Activated T-helper 1 cell treated with Interleukin-2 at 50 U/mL for 16 hours (primary cell): ENCODE measurements around the gene KDM4C.
"Not testable (repeated sequence)": the region's sequence is repeated elsewhere in the genome, so short reads cannot be mapped to it uniquely, and the experiment has no call there.

Experiments
- DNase-seq: peaks from one replicate; pipeline ENCODE4 v3.0.0-alpha.2; 2020; ENCODE audit warnings: low read depth

KDM4C gene

GRCh38 chr9:6977761-6978160 is 220.0 kb downstream of the KDM4C start:
- DNase-seq: no peak

GRCh38 chr9:6978591-6978990 is 220.8 kb downstream of the KDM4C start:
- DNase-seq: no peak

- DNase-seq: no peak
Observed at GRCh38 chr9:6984941-6985578, 227.3 kb downstream of the KDM4C start.

- DNase-seq: no peak
Observed at GRCh38 chr9:6986141-6986815, 228.5 kb downstream of the KDM4C start.

- DNase-seq: no peak
Observed at GRCh38 chr9:6987381-6987780, 229.6 kb downstream of the KDM4C start.

- DNase-seq: no peak
Observed at GRCh38 chr9:6991418-6991817, 233.6 kb downstream of the KDM4C start.

- DNase-seq: no peak
Observed at GRCh38 chr9:6996061-6996854, 238.5 kb downstream of the KDM4C start.

GRCh38 chr9:6997330-6997729 is 239.6 kb downstream of the KDM4C start:
- no peak for DNase-seq

GRCh38 chr9:6999794-7000193 is 242.0 kb downstream of the KDM4C start:
- no peak for DNase-seq

GRCh38 chr9:7001571-7001970 is 243.8 kb downstream of the KDM4C start:
- DNase-seq: no peak

GRCh38 chr9:7003861-7004260 is 246.1 kb downstream of the KDM4C start:
- DNase-seq: no peak

GRCh38 chr9:7006417-7006816 is 248.6 kb downstream of the KDM4C start:
- DNase-seq: no peak

- DNase-seq: no peak
Observed at GRCh38 chr9:7008411-7008810, 250.6 kb downstream of the KDM4C start.

- DNase-seq: no peak
Observed at GRCh38 chr9:7009065-7009464, 251.3 kb downstream of the KDM4C start.

GRCh38 chr9:7011395-7012067 is 253.8 kb downstream of the KDM4C start:
- DNase-seq: no peak

GRCh38 chr9:7027996-7028395 is 270.2 kb downstream of the KDM4C start:
- DNase-seq: no peak

GRCh38 chr9:7028591-7028990 is 270.8 kb downstream of the KDM4C start:
- no peak for DNase-seq

- not testable (repeated sequence) for DNase-seq
Observed at GRCh38 chr9:7030943-7031342, 273.2 kb downstream of the KDM4C start.

- DNase-seq: no peak
Observed at GRCh38 chr9:7033076-7034045, 275.6 kb downstream of the KDM4C start.

- DNase-seq: no peak
Observed at GRCh38 chr9:7037176-7037575, 279.4 kb downstream of the KDM4C start.

- no peak for DNase-seq
Observed at GRCh38 chr9:7042124-7042523, 284.4 kb downstream of the KDM4C start.
